SIG-M5 treated with dmso at 0.1 percent for 504 hours (cell line): ENCODE measurements around the gene FAM204A.

Experiments
- DNase-seq: peaks from one replicate; lab custom pipeline; 2025; ENCODE audit not compliant: unreplicated experiment; lab: John Stamatoyannopoulos, UW

Gene FAM204A

GRCh38 chr10:118332236-118332635 is 9.9 kb downstream of the FAM204A start:
- no peak for DNase-seq

GRCh38 chr10:118330295-118331076 is 11.6 kb downstream of the FAM204A start:
- DNase-seq, result no peak

GRCh38 chr10:118324140-118324539 is 18.0 kb downstream of the FAM204A start:
- no peak for DNase-seq

GRCh38 chr10:118321724-118322575 is 20.2 kb downstream of the FAM204A start:
- DNase-seq, result no peak

- DNase-seq, result no peak
These were observed 26.5 kb downstream of the FAM204A start for GRCh38 chr10:118315629-118316028.

- DNase-seq, result no peak
These were observed 27.2 kb downstream of the FAM204A start for GRCh38 chr10:118314882-118315281.

- no peak for DNase-seq
These were observed 30.6 kb downstream of the FAM204A start for GRCh38 chr10:118311505-118311904.

GRCh38 chr10:118310822-118311221 is 31.3 kb downstream of the FAM204A start:
- DNase-seq, result no peak

- DNase-seq, result no peak
These were observed 32.2 kb downstream of the FAM204A start for GRCh38 chr10:118309911-118310310.

- DNase-seq, result no peak
These were observed 33.5 kb downstream of the FAM204A start for GRCh38 chr10:118308664-118309063.

- DNase-seq, result no peak
These were observed 34.3 kb downstream of the FAM204A start for GRCh38 chr10:118307859-118308258.

- no peak for DNase-seq
These were observed 34.9 kb downstream of the FAM204A start for GRCh38 chr10:118307220-118307619.

- no peak for DNase-seq
These were observed 36.4 kb downstream of the FAM204A start for GRCh38 chr10:118305730-118306129.

GRCh38 chr10:118304521-118304920 is 37.6 kb downstream of the FAM204A start:
- DNase-seq, result no peak

GRCh38 chr10:118301211-118301610 is 40.9 kb downstream of the FAM204A start:
- DNase-seq, result no peak

GRCh38 chr10:118300320-118300719 is 41.8 kb downstream of the FAM204A start:
- DNase-seq, result no peak

GRCh38 chr10:118298787-118299186 is 43.3 kb downstream of the FAM204A start:
- DNase-seq, result no peak

- no peak for DNase-seq
These were observed 51.0 kb downstream of the FAM204A start for GRCh38 chr10:118291122-118291521.

- DNase-seq, result no peak
These were observed 51.6 kb downstream of the FAM204A start for GRCh38 chr10:118290471-118290995.

- no peak for DNase-seq
These were observed 54.9 kb downstream of the FAM204A start for GRCh38 chr10:118287076-118287806.
